Neural cell (in vitro differentiated cells): ENCODE results near the gene WDR93. TPM values are rescaled to one million over a fixed set of nuclear protein-coding genes. Genes with fewer than 3 reads are reported as not detected.

Experiments used
- H2AFZ ChIP-seq: fragments of 200-600, 300-800 bp; sonication (generic), shearing (Covaris generic); 2 replicates; pipeline ENCODE4 v1.6.0; 2014; ENCODE audit warnings: low read depth, mild to moderate bottlenecking, antibody characterized with exemption, low read length, moderate library complexity
- H3F3A ChIP-seq: fragments of 200-600 bp; shearing (Covaris generic); 2 replicates; pipeline ENCODE4 v1.6.1; 2016; ENCODE audit warnings: mild to moderate bottlenecking, moderate library complexity, mixed read lengths, antibody characterized with exemption, low read length; ENCODE audit not compliant: insufficient read depth, poor library complexity, severe bottlenecking
- H3K27ac ChIP-seq: fragments of 200-600, 300-800 bp; sonication (generic), shearing (Covaris generic); 2 replicates; pipeline ENCODE4 v1.5.1; 2014; ENCODE audit warnings: mild to moderate bottlenecking, low read length, moderate library complexity
- H3K27me3 ChIP-seq: fragments of 300-800, 200-600 bp; sonication (generic), shearing (Covaris generic); 2 replicates; pipeline ENCODE4 v1.6.0; 2014; ENCODE audit warnings: mild to moderate bottlenecking, low read depth, low read length, moderate library complexity; ENCODE audit not compliant: insufficient read depth
- H3K36me3 ChIP-seq: fragments of 300-800, 200-600 bp; sonication (generic), shearing (Covaris generic); 2 replicates; pipeline ENCODE4 v1.5.1; 2014; ENCODE audit warnings: mild to moderate bottlenecking, antibody characterized with exemption, low read length, moderate library complexity; ENCODE audit not compliant: insufficient read depth
- H3K4me2 ChIP-seq: fragments of 300-800, 200-600 bp; sonication (generic), shearing (Covaris generic); 2 replicates; pipeline ENCODE4 v1.6.0; 2014; ENCODE audit warnings: mild to moderate bottlenecking, low read length
- H3K4me3 ChIP-seq: fragments of 300-800, 200-600 bp; sonication (generic), shearing (Covaris generic); 2 replicates; pipeline ENCODE4 v1.5.1; 2014; ENCODE audit warnings: mild to moderate bottlenecking, low read length, moderate library complexity
- H3K79me2 ChIP-seq: fragments of 200-600 bp; shearing (Covaris generic); replicated peaks from 2 replicates; pipeline ENCODE4 v1.6.0; 2014; ENCODE audit warnings: mild to moderate bottlenecking, low read length, moderate library complexity; ENCODE audit not compliant: insufficient read depth
- H3K9ac ChIP-seq: fragments of 300-800, 200-600 bp; sonication (generic), shearing (Covaris generic); 2 replicates; pipeline ENCODE4 v1.6.1; 2016; ENCODE audit warnings: mild to moderate bottlenecking, low read length, mixed read lengths
- H3K9me2 ChIP-seq: fragments of 200-600 bp; shearing (Covaris generic); 2 replicates; pipeline ENCODE4 v1.6.1; 2016; ENCODE audit warnings: mild to moderate bottlenecking, low read length, mixed read lengths; ENCODE audit not compliant: insufficient read depth
- H3K9me3 ChIP-seq: fragments of 200-600, 300-800 bp; sonication (generic), shearing (Covaris generic); 2 replicates; pipeline ENCODE4 v1.6.1; 2016; ENCODE audit warnings: mild to moderate bottlenecking, mixed run types, low read length, moderate library complexity, mixed read lengths
- H4K20me1 ChIP-seq: fragments of 200-600 bp; shearing (Covaris generic); 2 replicates; pipeline ENCODE4 v1.6.1; 2016; ENCODE audit warnings: mild to moderate bottlenecking, mixed run types; ENCODE audit not compliant: insufficient read depth
- CTCF ChIP-seq: fragments of 450-650 bp; IDR thresholded peaks from 2 replicates; pipeline ENCODE4 v1.5.1; 2014; ENCODE audit warnings: antibody characterized with exemption, mild to moderate bottlenecking, moderate library complexity; ENCODE audit not compliant: poor library complexity, severe bottlenecking
- EP300 ChIP-seq: fragments of 450-650 bp; conservative IDR thresholded peaks from 2 replicates; pipeline ENCODE4 v1.6.1; 2014; ENCODE audit warnings: antibody characterized with exemption, mild to moderate bottlenecking, moderate library complexity; ENCODE audit not compliant: poor library complexity, severe bottlenecking
- EZH2 ChIP-seq: fragments of 200-600, 300-800 bp; shearing (Covaris generic), sonication (generic); IDR thresholded peaks from 2 replicates; pipeline ENCODE4 v1.6.1; 2014; ENCODE audit warnings: antibody characterized with exemption, low read length, borderline replicate concordance, mild to moderate bottlenecking; ENCODE audit not compliant: insufficient read depth, poor library complexity, severe bottlenecking
- MXI1 ChIP-seq: fragments of 450-650 bp; conservative IDR thresholded peaks from 2 replicates; pipeline ENCODE4 v1.6.1; 2014; ENCODE audit warnings: antibody characterized with exemption, mild to moderate bottlenecking; ENCODE audit not compliant: poor library complexity, severe bottlenecking
- POLR2AphosphoS5 ChIP-seq: IDR thresholded peaks from 2 replicates; pipeline ENCODE4 v1.6.1; 2012
- RAD21 ChIP-seq: fragments of 450-650 bp; conservative IDR thresholded peaks from 2 replicates; pipeline ENCODE4 v1.6.1; 2014; ENCODE audit warnings: antibody characterized with exemption, mild to moderate bottlenecking, moderate library complexity
- TAF1 ChIP-seq: IDR thresholded peaks from 2 replicates; pipeline ENCODE4 v1.6.1; 2012; ENCODE audit warnings: low read depth
- polyA minus RNA-seq: library from RNA; depleted of rRNA, polyadenylated mRNA; stranded (reverse); fragments of >200 nt; gene quantifications from 2 replicates; pipeline ENCODE4 v1.2.3, GENCODE V29; 2014
- polyA plus RNA-seq: library from polyadenylated mRNA; depleted of rRNA; stranded (reverse); fragments of >200 nt; gene quantifications from 2 replicates; pipeline ENCODE4 v1.2.3, GENCODE V29; 2014
- TF ChIP-seq, protein P1 (sequence below): IDR thresholded peaks from 2 replicates; pipeline ENCODE4 v1.6.1; 2012; ENCODE audit warnings: borderline replicate concordance

The WDR93 gene
- 0.41 TPM in 1 of 2 replicates, not detected in the other for polyA plus RNA-seq
- polyA minus RNA-seq, result 0.58 and 0.73 TPM in 2 replicates

- Histone ChIP-seq H3K79me2 (no peaks in the 10 kb centered on the region), H3K9me3 (no peaks in the 10 kb centered on the region), H3K27ac (no peak within 1 kb of the TSS), H3K9ac (peak within 1 kb of the TSS; percentile 63), H3K36me3 (no peaks in the 10 kb centered on the region), H2AFZ (peak within 1 kb of the TSS; percentile 94), H3K4me3 (peak within 1 kb of the TSS; percentile 92), H3K4me2 (peak within 1 kb of the TSS; percentile 80), H3F3A (no peaks in the 10 kb centered on the region), H3K9me2 (no peaks in the 10 kb centered on the region), H4K20me1 (no peaks in the 10 kb centered on the region), H3K27me3 (no peaks in the 10 kb centered on the region)
- TF ChIP-seq TAF1 (peak; percentile 54), RAD21 (no peak), MXI1 (peak; percentile 71), POLR2AphosphoS5 (peak; percentile 33)
- TF ChIP-seq, protein P1, sequence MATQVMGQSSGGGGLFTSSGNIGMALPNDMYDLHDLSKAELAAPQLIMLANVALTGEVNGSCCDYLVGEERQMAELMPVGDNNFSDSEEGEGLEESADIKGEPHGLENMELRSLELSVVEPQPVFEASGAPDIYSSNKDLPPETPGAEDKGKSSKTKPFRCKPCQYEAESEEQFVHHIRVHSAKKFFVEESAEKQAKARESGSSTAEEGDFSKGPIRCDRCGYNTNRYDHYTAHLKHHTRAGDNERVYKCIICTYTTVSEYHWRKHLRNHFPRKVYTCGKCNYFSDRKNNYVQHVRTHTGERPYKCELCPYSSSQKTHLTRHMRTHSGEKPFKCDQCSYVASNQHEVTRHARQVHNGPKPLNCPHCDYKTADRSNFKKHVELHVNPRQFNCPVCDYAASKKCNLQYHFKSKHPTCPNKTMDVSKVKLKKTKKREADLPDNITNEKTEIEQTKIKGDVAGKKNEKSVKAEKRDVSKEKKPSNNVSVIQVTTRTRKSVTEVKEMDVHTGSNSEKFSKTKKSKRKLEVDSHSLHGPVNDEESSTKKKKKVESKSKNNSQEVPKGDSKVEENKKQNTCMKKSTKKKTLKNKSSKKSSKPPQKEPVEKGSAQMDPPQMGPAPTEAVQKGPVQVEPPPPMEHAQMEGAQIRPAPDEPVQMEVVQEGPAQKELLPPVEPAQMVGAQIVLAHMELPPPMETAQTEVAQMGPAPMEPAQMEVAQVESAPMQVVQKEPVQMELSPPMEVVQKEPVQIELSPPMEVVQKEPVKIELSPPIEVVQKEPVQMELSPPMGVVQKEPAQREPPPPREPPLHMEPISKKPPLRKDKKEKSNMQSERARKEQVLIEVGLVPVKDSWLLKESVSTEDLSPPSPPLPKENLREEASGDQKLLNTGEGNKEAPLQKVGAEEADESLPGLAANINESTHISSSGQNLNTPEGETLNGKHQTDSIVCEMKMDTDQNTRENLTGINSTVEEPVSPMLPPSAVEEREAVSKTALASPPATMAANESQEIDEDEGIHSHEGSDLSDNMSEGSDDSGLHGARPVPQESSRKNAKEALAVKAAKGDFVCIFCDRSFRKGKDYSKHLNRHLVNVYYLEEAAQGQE, result peak; percentile 22
Measured at GRCh38 chr15:89690276-89691218, at the start of gene WDR93, which contains the start of gene PEX11A. Gene WDR93 (plus strand): TSS chr15:89690811. CDS start chr15:89701747, 10,936 bp downstream. Gene PEX11A (minus strand): TSS chr15:89690754. CDS start chr15:89690632, 122 bp downstream.

DNA sequence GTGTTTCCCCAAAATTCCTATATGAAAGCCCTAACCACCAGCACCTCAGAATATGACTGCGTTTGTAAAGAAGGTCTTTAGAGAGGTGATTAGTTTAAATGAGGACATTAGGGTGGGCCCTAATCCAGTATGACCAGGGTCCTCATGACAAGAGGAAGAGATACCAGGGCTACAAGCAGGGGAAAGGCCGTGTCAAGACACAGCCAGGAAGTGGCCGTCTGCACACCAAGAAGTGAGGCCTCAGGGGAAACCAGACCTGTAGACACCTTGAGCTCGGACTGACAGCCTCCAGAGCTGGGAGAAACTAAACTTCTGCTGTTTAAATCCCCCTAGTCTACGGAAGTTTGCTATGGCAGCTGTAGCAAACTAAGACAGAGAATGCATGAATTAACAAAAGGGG is 49.6 kb upstream of the WDR93 start:
- Histone ChIP-seq H3F3A (no peaks in the 10 kb centered on the region), H3K9me2 (no peaks in the 10 kb centered on the region), H3K4me3 (no peak overlapping the region), H3K27me3 (no peaks in the 10 kb centered on the region), H3K4me2 (no peak overlapping the region), H3K79me2 (no peaks in the 10 kb centered on the region), H3K27ac (no peak overlapping the region), H3K36me3 (no peaks in the 10 kb centered on the region), H3K9me3 (no peaks in the 10 kb centered on the region), H4K20me1 (no peaks in the 10 kb centered on the region), H2AFZ (no peak overlapping the region), H3K9ac (no peak overlapping the region)
- TF ChIP-seq, protein P1, result no peak
- no peak for TF ChIP-seq TAF1
- no peak for TF ChIP-seq EP300
- TF ChIP-seq EZH2, result no peak
- TF ChIP-seq CTCF, result no peak
